OCI-M1 (cell line): Measurements from ENCODE around the gene PTGER3.

Experiments used
- DNase-seq: peaks from one replicate; lab custom pipeline; 2025; lab: John Stamatoyannopoulos, UW

PTGER3 gene

GRCh38 chr1:71049951-71050598 lies 2.5 kb upstream of the PTGER3 start:
- DNase-seq = peak; percentile 89

DNA sequence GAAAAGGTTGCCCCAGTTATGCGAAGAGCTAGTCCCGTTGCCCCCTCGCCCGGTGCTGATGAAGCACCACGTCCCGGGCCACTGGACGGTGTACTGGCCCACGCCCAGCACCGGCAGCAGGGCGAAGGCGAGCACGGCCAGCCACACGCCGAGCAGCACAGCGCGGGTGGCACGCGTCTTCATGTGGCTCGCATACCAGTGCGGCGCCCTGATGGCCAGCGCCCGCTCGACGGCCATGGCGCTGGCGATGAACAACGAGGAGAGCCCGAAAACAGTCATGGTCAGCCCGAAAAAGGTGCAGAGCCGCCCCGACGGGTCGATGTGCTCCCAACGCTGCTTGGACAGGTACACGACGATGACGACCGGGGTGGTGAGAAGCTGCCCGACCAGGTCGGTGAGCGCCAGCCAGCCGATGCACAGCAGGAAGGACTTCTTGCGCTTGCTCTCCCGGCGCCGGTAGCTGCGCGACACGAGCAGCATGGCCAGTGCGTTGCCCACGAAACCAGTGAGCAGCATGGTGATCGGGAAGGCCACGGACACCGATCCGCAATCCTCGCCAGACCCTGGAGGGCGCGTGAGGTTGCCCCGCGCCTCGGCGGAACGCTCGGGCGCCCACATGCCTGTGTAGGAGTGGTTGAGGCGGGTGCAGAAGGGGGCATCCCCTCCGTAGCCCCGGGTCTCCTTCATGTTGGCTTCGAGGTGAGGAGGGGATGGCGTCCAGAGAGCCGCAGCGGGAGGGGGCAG lies 553 bp downstream of the PTGER3 start:
- peak; percentile 61 for DNase-seq

DNA sequence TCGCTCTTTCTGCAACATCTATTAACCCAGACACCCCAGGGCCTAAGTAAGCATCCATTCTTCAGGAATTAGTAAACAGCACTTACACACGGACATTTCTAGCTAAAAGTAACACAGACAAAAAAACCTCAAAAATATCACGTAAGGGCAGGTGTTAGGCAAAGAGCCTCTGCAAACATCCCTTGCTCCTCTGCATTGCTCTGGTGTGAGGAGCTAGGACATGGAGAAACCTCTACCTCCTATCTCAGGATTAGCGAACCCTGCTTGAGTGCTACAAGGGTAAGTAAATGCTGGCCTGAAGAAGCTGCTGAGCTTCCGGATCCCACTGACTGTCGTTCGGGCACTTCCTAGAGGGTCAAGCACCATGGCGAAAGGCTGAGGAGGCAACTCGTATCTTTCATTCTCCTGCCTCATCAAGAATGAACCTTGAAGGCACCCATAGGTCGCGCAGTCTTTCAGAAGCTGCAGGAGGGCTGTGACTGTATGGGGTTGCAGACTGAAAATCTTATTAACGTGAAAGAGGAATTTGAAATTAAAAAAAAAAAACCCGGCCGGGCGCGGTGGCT lies 2.1 kb downstream of the PTGER3 start:
- peak; percentile 76 for DNase-seq

DNA sequence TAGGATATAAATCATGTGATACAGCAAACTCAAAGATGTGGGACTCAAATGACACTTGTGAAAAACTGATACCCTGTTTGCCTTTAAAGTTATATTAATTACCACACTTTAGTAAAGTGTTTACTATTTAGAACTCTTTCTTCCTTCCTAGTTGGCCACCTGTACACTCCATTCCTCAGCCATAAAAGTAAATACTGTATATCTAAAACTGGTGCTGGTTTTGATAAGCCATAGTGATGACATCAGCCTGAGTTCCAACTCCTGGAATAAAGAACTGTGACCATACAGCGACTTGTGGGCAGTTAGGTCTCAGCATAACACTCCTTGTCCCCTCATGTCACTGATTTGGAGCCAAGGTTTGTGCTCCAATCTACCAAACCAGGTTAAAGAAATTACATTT lies 2.8 kb downstream of the PTGER3 start:
- peak; percentile 82 for DNase-seq

GRCh38 chr1:71043065-71043464 lies 4.6 kb downstream of the PTGER3 start:
- peak; percentile 57 for DNase-seq

DNA sequence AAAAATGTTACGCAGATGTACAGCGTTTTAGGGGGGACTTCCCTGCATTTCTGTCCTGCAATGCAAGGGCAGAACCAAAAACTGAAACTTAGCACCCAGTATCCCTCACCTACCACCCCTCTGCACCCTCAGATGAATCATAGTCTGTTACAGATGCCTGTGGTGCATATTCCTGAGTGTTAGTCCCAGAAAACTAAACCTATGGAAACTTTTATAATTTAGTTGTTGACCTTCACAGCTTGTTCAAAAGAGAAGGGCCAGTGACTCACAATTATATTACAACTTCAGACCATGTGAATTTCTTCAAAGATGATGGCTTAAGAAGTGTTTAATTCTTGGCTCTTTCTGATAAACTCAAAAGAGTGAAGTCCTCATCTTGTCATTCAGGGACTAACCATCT lies 5.8 kb downstream of the PTGER3 start:
- DNase-seq = no peak

GRCh38 chr1:71039661-71040262 lies 7.9 kb downstream of the PTGER3 start:
- DNase-seq = no peak

GRCh38 chr1:71038942-71039341 lies 8.7 kb downstream of the PTGER3 start:
- DNase-seq = no peak

DNA sequence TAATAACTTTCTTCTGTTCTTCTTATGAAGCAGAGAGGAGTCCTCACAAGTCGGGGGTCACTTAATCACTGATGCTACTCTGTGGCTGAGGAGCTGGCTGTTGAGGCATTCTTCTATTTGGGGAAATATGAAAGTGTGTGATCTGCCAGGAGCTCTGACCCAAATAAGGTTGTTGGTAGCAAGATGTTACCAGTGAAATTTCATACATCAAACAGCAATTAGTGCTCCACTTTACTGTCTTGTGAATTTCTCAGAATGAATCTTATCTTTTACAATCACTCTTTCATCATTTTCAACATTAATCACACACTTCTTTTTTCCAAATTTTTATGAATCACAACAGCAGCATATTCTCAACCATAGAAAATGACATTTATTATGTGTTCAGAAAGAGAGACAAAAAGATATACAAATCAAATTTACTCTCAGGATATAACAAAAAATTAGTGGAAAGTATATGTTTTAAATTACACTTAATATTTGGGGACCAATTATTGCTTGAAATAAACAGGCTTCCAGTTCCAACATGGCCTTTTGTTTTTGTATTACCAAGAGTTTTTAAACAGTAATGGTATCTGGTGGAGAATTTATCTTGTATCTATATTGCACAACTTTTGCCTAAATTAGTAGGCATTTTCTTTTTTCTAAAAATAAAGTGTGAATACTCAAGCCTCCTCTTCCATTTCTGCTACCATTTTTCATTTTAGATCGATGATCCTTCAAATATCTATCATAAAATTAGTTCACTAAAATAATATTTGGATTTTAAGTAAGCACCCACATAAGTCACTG lies 9.6 kb downstream of the PTGER3 start:
- no peak for DNase-seq

GRCh38 chr1:71037066-71037465 lies 10.6 kb downstream of the PTGER3 start:
- DNase-seq = no peak

GRCh38 chr1:71033136-71033535 lies 14.5 kb downstream of the PTGER3 start:
- peak; percentile 27 for DNase-seq

GRCh38 chr1:71031426-71031825 lies 16.2 kb downstream of the PTGER3 start:
- DNase-seq = no peak

- DNase-seq = no peak
Measured at GRCh38 chr1:71030026-71030425, 17.6 kb downstream of the PTGER3 start.

DNA sequence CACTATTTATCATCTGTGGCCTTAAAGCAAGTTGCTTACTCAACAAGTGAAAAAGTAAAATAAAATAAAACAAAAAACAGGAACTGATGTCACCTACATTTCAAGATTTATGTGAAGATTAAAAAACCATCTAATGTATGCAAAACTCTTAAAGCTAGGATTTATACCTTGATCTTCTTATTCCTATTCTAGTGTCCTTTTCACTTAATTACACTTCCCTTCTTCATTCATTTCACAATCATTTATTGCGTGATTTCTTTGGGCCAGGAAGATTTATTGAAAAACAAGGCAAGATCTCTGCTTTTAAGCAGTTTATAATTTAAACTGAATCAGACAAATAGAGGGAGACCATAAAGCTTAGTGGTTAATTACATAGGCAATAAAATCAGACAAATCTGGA lies 18.6 kb downstream of the PTGER3 start:
- DNase-seq = no peak

DNA sequence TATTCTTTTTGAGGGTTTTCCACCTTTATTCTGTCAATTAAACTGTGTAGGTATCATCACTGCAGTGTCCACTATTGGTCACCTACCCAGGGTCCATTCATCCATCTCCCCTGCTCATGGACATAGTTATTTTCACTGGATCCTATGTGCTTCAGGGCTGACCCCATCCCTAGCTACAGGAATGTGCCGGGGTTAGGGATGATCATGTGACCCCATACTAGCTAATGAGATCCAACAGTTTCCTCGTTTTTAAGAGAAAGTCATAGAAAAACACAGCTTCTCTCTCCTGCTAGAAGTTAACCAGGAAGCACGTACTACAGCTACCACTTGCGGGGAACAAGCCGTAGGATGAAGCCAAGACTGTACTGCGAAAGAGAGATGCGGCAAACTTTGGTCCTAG lies 19.6 kb downstream of the PTGER3 start:
- DNase-seq = no peak

DNA sequence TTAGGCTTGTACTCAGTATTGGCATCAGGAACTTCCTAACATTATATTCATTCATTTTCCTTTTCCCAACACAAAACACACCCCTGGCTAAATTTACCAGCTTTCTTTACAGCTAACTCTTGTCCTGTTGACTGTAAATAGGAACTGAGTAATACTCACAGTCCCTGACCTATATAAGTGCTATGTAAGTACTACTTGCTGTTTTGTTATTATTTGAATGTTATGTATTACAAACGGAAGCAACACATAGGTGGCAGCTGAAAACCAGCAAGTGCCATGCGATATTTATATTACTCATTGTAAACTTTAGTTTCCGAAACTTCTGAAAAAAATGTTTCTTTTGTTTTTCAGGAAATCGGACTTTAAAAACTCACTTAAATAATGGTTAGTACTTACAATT lies 21.5 kb downstream of the PTGER3 start:
- no peak for DNase-seq

GRCh38 chr1:71023515-71023914 lies 24.1 kb downstream of the PTGER3 start:
- DNase-seq = no peak

DNA sequence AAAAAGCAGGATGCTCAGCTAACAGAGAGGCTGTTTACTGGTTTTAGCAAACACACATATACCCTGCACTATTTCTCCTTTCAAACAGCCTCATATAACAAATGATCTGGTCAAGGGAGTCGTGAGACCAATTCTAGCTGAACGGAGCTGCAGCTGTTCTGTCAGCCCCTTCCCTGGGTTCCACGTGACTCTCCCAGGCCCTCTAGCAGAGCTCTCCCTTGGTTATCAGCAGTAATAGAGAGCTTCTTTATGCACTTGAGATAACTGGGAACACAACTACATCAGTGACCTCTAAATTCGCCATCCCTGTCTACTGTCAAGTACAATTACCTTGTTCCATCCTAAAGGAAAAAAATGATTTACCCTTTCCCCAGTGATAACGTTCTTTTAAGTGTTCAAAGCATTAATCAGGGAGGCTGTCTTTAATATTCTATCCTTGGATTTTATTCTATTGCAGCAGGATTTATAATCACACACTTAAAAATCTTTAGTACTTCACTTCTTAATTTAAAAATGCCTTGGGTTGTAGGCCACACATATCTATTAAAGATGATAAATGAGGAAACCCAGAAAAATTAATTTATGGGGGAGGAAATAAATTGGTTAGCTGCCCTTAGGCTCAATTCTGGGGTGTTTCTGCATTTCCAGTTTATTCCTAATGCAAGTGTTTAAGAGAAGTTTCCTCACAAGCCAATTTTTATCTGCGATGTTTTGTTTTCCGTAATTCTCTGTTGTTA lies 28.2 kb downstream of the PTGER3 start:
- peak; percentile 20 for DNase-seq

- no peak for DNase-seq
Measured at GRCh38 chr1:71018791-71019190, 28.8 kb downstream of the PTGER3 start.

DNA sequence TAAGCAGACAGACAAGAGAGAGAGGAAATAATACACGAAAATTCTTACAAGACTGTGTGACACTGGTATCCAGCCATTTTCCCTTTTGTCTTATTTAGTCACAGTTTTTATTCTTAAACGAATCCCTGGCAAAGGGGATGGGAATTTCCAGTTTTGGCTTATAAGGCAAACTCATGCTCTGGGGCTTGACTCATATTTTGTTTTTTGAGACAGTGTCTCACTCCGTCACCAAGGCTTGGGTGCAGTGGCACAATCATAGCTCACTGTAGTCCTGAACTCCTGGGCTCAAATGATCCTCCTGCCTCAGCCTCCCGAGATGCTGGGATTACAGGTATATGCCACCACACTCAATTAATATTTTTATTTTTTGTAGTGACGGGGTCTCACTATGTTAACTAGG lies 31.9 kb downstream of the PTGER3 start:
- no peak for DNase-seq

DNA sequence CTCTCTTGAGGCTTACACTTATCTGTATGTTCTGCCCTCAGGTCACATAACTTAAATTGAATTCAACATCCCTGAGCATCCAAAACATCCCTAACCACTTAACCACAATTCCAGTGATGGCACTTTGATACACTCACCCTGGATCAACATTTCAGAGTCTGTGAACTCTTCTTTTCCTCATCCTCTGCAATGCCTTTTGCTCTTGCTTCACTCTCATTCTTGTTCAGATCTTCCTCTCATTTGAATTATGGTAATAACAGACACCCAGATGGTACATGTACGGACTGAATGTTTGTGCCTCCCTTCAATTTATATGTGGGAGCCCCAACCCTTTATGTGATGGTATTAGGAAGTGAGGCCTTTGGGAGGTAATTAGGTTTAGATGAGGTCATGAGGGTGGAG lies 33.4 kb downstream of the PTGER3 start:
- peak; percentile 37 for DNase-seq
